BJ (cell line): Measurements from ENCODE around the gene CENPO. TPM values are rescaled to one million over a fixed set of nuclear protein-coding genes. Genes with fewer than 3 reads are reported as not detected.

Source experiments
- CTCF ChIA-PET: fragments of 350-600 bp; formaldehyde crosslinking; extraction: SDS; loops from one replicate; lab custom pipeline; 2021; ENCODE audit warnings: antibody characterized with exemption, inconsistent platforms; lab: Yijun Ruan, JAX
- POLR2A ChIA-PET: fragments of 300-600 bp; sonication (Branson Sonifier 250); formaldehyde crosslinking; extraction: SDS; loops from one replicate; lab custom pipeline; 2021; ENCODE audit warnings: antibody characterized with exemption; lab: Charles Lee
- DNase-seq: peaks from one replicate; pipeline ENCODE4 v3.0.0-alpha.2; 2011; ENCODE audit warnings: low read depth
- H3K27me3 ChIP-seq: 2 replicates; pipeline ENCODE4 v1.6.0; 2011; ENCODE audit warnings: low read length; ENCODE audit not compliant: control insufficient read depth, insufficient read depth
- H3K36me3 ChIP-seq: 2 replicates; pipeline ENCODE4 v1.5.1; 2011; ENCODE audit warnings: low read length; ENCODE audit not compliant: control insufficient read depth, insufficient read depth
- H3K4me3 ChIP-seq: 2 replicates; pipeline ENCODE4 v1.5.1; 2011; ENCODE audit warnings: low read depth, mild to moderate bottlenecking, control low read depth, low read length
- polyA plus RNA-seq: library from polyadenylated mRNA; depleted of rRNA; stranded (reverse); fragments of >200 nt; gene quantifications from 2 replicates; pipeline ENCODE4 v1.2.3, GENCODE V29; 2011
- TF ChIP-seq, protein P1 (sequence below): IDR thresholded peaks from 2 replicates; pipeline ENCODE4 v1.5.1; 2011; ENCODE audit warnings: low read depth, mild to moderate bottlenecking, control low read depth, inconsistent platforms, low read length, moderate library complexity; ENCODE audit not compliant: insufficient read depth

Gene CENPO
- polyA plus RNA-seq, 1 experiment: 19.4 TPM

DNA sequence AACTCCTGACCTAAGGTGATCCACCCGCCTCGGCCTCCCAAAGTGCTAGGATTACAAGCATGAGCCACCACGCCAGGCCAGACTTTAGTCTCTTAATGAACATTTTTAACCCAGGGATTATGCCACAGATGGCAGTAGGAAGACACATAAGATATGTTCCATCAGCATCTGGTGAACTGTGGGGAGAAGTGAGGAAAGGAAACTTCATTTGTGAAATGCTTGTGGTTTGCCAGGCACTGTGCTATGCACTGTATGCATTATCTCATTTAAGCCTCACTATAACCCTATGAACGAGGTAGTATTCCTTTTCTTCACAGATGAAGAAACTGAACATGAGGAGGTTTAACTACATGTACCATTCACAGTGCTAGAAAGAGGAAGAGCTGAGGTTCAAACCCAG lies 29.4 kb upstream of the CENPO start:
- DNase-seq: no peak
- Histone ChIP-seq H3K36me3 (peaks cover 6% of the 10 kb centered on the region), H3K4me3 (no peak overlapping the region), H3K27me3 (no peaks in the 10 kb centered on the region)
- ChIA-PET CTCF (no interaction called here), POLR2A (no interaction called here)
- TF ChIP-seq, protein P1, sequence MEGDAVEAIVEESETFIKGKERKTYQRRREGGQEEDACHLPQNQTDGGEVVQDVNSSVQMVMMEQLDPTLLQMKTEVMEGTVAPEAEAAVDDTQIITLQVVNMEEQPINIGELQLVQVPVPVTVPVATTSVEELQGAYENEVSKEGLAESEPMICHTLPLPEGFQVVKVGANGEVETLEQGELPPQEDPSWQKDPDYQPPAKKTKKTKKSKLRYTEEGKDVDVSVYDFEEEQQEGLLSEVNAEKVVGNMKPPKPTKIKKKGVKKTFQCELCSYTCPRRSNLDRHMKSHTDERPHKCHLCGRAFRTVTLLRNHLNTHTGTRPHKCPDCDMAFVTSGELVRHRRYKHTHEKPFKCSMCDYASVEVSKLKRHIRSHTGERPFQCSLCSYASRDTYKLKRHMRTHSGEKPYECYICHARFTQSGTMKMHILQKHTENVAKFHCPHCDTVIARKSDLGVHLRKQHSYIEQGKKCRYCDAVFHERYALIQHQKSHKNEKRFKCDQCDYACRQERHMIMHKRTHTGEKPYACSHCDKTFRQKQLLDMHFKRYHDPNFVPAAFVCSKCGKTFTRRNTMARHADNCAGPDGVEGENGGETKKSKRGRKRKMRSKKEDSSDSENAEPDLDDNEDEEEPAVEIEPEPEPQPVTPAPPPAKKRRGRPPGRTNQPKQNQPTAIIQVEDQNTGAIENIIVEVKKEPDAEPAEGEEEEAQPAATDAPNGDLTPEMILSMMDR: no peak

DNA sequence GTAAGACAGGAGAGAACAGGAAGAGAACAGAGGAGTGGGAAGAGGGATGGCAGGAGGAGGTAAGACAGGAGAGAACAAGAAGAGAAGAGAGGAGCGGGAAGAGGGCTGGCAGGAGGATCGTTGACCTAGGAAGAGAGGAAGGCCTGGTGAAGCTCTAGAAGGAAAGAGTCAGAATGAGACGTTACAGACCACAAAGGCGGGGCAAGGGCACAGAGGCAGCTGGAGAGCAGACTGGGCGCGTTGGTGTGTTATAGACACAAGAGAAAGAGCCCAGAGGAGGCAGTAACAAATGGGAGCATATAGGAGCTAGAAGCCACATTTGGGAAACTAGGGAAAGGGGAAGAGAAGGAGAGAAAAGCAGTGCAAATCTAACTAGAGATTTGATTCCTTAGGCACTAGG lies 26.6 kb upstream of the CENPO start:
- no peak for DNase-seq
- no peaks in the 10 kb centered on the region for H3K27me3 ChIP-seq
- no peak overlapping the region for H3K4me3 ChIP-seq
- TF ChIP-seq, protein P1: no peak
- peaks cover 6% of the 10 kb centered on the region for H3K36me3 ChIP-seq
- POLR2A ChIA-PET: no interaction called here
- CTCF ChIA-PET: interaction anchor here (0.6 to 1.3 kb wide), 3 partner anchors 15 to 358 kb away, joined by 3 to 4 read pairs (median 3); partner anchors contain the start of genes CENPO and PTRHD1

DNA sequence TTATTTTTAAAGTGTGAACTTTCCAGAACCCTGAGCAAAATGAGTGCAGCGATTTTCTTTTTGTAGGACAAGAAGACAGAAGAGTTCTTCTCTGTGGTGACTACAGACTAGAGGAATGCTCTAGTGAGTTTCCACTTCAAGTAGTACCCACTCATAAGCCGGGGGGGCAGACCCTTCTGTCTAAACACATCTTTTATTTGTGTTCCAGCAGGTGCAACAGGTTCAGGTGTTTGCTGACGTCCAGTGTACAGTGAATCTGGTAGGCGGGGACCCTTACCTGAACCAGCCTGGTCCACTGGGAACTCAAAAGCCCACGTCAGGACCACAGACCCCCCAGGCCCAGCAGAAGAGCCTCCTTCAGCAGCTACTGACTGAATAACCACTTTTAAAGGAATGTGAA lies 25.2 kb upstream of the CENPO start:
- peaks cover 3% of the 10 kb centered on the region; the same call in 1 of the 2 replicates for H3K36me3 ChIP-seq
- no peak overlapping the region for H3K4me3 ChIP-seq
- ChIA-PET POLR2A (no interaction called here), CTCF (interaction anchor here (1.1 to 1.3 kb wide), 2 partner anchors 24 to 25 kb away, joined by 3 to 4 read pairs; partner anchors contain the start of genes CENPO and PTRHD1)
- H3K27me3 ChIP-seq: no peaks in the 10 kb centered on the region
- TF ChIP-seq, protein P1: no peak
- DNase-seq: no peak

DNA sequence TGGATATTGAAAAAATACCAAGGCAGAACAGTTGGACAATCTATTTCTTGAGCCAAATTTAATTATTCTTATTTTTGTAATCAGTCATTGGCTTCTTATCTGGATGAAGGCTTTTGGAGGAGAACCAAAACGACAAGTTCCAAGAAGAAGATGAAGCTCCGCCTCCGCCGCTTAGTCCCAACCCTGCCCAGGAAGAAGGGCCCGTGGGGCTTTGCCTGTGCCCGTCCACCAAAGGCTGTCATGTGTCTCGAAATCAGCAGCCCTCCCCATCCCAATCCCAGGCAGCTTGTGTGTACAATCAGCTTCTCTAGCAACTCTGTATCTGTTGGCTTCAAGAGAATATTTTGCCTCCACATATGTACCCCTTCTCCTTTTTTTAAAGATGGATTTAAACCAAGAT lies 24.6 kb upstream of the CENPO start:
- DNase-seq: no peak
- Histone ChIP-seq H3K36me3 (peaks cover 2% of the 10 kb centered on the region; the same call in 1 of the 2 replicates), H3K27me3 (no peaks in the 10 kb centered on the region), H3K4me3 (no peak overlapping the region)
- CTCF ChIA-PET: interaction anchor here (1.1 kb wide), 1 partner anchor 24 kb away, joined by 3 read pairs; no protein-coding TSS in a partner anchor
- POLR2A ChIA-PET: no interaction called here
- TF ChIP-seq, protein P1: no peak

DNA sequence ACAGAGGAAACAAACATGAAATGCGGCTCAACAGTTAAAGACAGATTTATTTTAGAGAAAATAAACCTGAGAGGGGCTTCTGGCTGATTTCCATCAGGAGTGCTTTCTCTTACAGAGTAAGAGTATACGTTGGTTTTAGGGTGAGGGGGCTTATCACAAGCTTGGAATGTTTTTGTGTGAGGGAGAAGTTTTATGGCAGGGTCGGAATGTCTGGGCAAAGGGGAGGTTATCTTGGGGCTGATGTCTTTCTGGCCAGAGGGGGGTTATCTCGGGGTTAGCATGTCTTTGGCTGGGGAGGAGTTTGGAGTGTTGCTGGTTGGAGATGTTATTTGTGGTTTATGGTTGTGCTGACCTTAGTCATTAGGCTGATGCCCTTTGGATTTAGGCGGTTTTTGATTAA lies 22.2 kb upstream of the CENPO start:
- ChIA-PET CTCF (no interaction called here), POLR2A (no interaction called here)
- TF ChIP-seq, protein P1: no peak
- H3K36me3 ChIP-seq: peaks cover 2% of the 10 kb centered on the region; the same call in 1 of the 2 replicates
- no peak for DNase-seq
- H3K27me3 ChIP-seq: no peaks in the 10 kb centered on the region
- H3K4me3 ChIP-seq: no peak overlapping the region
